GM13977 (cell line): Measurements from ENCODE around the gene ZNF638.
A peak's percentile ranks its signal among the peaks of the same experiment; 100 is the strongest.

Experiments used
- DNase-seq: peaks from one replicate; pipeline ENCODE4 v3.0.0; 2012; ENCODE audit warnings: low spot score
- in situ Hi-C: fragments of 300-500 bp; cut with MboI; formaldehyde crosslinking; loops from one replicate; pipeline ENCODE4 v1.12.0; 2022; ENCODE audit warnings: low sequenced_read_pairs, low pct_unique_long_range_greater_than_20kb, mixed read lengths, inconsistent platforms; ENCODE audit not compliant: unreplicated experiment
- TF ChIP-seq, protein P1 (sequence below): IDR thresholded peaks from 2 replicates; pipeline ENCODE4 v1.5.1; 2012; ENCODE audit warnings: mild to moderate bottlenecking, control low read depth; ENCODE audit not compliant: insufficient read depth; ENCODE audit errors: extremely low read depth, missing control alignments

The ZNF638 gene

GRCh38 chr2:71341645-71342044, 10.1 kb downstream of the ZNF638 start:
- TF ChIP-seq, protein P1, sequence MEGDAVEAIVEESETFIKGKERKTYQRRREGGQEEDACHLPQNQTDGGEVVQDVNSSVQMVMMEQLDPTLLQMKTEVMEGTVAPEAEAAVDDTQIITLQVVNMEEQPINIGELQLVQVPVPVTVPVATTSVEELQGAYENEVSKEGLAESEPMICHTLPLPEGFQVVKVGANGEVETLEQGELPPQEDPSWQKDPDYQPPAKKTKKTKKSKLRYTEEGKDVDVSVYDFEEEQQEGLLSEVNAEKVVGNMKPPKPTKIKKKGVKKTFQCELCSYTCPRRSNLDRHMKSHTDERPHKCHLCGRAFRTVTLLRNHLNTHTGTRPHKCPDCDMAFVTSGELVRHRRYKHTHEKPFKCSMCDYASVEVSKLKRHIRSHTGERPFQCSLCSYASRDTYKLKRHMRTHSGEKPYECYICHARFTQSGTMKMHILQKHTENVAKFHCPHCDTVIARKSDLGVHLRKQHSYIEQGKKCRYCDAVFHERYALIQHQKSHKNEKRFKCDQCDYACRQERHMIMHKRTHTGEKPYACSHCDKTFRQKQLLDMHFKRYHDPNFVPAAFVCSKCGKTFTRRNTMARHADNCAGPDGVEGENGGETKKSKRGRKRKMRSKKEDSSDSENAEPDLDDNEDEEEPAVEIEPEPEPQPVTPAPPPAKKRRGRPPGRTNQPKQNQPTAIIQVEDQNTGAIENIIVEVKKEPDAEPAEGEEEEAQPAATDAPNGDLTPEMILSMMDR, result no peak
- no peak for DNase-seq
- in situ Hi-C loops, result no loop called here

DNA sequence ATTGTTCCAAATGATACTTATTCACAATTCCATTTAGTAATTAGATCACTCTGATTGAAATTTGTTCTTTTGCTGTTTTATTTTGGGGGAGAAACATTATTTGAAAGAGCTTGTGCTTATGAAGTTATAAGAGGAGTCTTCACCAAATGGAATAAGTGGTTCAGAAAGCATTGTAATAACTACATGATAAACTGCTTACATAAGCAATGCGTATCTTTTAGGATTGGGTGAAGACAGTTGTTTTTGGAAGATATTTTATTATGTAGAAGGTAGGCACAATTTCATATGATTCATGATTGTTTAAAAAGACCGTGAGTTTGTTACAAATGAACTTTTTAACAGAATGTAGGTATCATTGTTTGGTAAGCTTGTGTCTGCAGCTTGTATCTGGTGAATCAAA, 14.5 kb downstream of the ZNF638 start:
- DNase-seq, result no peak
- in situ Hi-C loops, result no loop called here
- TF ChIP-seq, protein P1, result no peak

DNA sequence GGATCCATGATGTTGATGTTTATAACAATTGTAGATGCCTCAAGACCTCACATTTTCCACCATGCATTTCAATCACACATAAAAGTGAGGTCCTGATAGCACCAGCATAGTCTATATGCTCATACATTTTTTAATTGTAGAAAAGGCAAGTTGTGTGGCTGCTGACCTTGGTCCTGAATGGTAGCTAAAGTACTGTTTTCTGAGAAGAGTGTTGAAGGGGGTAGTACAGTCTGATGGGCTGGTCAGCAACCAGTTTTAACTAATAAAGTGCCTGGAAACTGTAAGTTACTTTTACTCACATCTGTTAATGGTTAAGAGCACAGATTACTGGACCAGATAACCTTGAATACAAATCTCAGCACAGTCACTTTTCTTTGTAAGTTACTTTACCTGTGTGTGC, 15.9 kb downstream of the ZNF638 start:
- in situ Hi-C loops, result no loop called here
- TF ChIP-seq, protein P1, result no peak
- DNase-seq, result no peak

- in situ Hi-C loops, result no loop called here
- TF ChIP-seq, protein P1, result no peak
- DNase-seq, result no peak
These were observed 16.7 kb downstream of the ZNF638 start for GRCh38 chr2:71348302-71348701.

DNA sequence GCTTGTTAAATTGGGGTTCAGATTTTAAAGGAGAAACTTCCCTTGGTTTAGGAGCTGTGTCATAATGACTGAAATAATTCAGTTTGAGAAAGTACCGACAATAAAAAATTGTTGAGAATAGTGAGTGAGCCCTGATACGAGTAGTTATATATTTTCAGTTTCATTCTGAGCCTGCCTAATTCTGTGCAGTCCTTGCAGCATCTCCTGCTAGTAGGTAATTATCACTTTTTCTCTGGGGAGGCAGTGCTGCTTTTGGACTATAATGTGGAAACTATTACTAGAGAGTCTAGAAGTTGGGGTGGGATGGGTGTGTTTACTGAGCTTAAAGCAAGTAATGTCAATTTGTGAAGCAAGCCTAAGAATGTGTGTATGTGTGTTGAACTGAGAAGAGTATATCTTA, 21.7 kb downstream of the ZNF638 start:
- in situ Hi-C loops, result no loop called here
- TF ChIP-seq, protein P1, result no peak

DNA sequence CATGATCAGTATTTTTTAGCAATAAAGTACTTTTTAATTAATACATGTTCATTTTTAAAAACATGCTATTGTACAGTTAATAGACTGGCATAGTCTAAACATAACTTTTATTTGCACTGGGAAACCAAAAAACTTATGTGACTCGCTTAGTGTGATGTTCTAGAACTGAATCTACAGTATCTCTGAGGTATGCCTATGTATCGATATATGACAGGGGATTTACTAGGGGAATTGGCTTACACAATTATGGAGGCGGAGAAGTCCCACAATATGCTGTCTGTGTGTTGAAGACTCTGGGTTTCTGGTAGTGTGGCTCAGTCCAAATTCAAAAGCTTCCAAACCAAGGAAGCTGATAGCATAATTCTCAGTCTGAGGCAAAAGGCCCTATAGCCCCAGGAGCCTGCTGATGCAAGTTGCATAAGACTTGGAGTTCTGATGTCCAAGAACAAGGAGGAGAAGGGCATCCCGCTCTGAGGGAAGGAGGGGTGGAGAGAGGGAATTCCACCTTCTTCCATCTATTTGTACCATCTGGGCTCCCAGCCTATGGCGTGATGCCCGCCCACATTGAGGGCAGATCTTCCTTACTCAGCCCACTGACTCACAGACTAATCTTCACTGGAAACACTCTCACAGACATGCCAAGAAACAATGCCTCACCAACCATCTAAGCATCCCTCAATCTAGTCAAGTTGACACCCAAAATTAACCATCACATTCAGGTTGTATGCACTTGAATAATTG, 27.5 kb downstream of the ZNF638 start:
- TF ChIP-seq, protein P1, result no peak
- DNase-seq, result no peak
- in situ Hi-C loops, result no loop called here

More for the DNA sequence above, 21.7 kb downstream of the ZNF638 start:
- peak; percentile 33 for DNase-seq
